NCI-H345 (cell line): Measurements from ENCODE around the gene ZNF80.

Experiments used
- DNase-seq: peaks from one replicate; lab custom pipeline; 2025; lab: John Stamatoyannopoulos, UW

The ZNF80 gene

GRCh38 chr3:114218578-114219185 is 18.7 kb downstream of the ZNF80 start:
- DNase-seq, result no peak

GRCh38 chr3:114218006-114218405 is 19.4 kb downstream of the ZNF80 start:
- no peak for DNase-seq

DNA sequence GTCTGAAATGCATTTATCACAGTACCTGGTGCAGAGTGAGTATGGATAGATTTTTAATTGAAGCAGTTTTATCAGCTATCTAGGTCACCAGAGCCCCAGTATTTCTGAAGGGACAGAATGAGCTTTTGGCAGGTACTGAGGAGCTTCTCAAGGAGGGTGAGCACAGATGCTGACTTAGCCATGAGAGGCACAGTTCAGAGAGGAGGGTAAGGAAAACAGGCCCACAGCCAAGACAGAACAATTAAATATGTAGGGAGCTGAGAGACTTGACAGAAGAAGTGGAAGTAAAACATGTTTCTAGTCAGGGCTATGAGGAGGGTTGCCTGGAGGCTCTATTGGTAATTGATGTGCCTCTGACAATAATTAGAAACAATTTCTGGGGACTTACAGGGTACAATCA is 20.1 kb downstream of the ZNF80 start:
- no peak for DNase-seq

GRCh38 chr3:114216186-114216970 is 21.0 kb downstream of the ZNF80 start:
- DNase-seq, result no peak

DNA sequence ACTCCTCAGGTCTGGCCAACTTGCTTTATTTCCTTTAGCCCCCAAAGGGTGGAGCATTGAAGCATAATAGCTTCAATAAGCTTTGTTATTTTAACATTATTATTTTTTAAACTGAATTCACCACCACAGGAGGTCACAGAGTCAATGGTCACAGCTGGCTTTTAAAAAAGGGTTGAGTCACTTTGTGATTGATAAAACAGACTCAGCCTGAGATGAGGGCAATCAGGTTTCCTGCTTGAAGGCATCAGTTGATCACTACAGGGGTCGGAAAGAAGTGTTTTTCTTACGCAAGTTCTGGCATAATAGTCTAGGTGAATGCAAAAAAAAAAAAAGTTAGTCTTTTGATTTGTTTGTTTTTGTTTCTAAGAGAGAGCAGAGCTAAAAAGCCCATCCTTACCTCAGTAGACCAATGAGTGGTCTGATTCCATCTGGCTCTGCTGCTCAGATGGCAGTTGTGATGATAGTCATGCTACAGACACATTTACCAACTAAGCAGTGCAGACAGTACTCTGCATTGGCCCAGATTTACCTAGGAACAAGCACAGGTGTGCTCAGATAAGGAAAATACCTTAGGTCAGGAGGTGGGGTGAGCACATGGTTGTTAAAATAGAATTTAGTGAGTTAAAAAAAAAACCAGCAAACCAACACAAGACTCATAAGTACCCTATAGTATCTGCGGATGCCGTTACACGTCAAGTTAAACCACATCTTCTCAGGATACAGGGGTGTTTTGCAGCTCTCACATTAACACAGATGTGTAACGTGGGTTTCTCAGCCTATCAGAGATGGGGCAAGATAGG is 22.6 kb downstream of the ZNF80 start:
- peak; percentile 27 for DNase-seq

DNA sequence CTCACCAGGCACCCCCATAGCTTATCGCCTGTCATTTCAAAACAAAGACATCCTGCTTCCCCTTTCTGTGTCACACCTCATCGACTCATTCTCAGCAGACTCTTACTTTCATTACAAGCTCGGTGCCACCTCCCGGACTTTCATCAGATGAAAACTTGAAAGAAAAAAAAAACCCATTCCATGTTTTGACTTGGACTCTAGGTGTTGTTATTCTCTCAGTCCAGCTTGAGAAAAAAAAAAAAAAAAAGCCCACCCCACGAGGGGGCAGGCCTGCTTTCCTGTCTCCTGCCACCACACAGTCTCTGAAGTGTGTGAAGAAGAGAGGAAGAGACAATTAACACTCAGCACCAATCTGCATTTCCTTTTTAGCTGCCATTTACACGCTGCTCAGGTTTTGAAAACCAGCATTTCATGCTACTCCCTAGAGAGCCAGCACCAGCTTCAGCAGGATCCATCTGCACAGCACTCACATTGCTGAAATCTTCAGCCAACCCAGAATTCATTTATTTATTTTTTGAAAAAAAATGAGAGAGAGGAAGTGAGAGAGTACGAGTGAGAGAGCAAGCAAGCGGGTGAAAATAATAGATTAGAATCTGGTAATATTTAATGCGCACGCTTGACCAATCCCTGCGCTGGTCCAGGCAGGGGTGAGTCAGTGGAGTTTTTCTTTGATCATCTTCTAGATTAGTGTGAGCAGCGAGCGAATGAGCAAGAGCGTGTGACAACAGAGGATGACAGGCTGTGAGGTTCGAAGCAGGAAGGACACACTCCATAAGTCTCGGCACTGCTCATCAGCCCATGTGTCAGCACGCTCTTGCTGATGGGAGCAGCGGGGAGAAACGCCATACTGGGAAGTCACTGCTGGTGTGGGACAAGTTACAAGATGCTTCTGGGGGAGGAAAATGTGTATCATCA is 23.5 kb downstream of the ZNF80 start:
- DNase-seq, result peak; percentile 27

GRCh38 chr3:114213292-114213626 is 24.1 kb downstream of the ZNF80 start:
- no peak for DNase-seq

DNA sequence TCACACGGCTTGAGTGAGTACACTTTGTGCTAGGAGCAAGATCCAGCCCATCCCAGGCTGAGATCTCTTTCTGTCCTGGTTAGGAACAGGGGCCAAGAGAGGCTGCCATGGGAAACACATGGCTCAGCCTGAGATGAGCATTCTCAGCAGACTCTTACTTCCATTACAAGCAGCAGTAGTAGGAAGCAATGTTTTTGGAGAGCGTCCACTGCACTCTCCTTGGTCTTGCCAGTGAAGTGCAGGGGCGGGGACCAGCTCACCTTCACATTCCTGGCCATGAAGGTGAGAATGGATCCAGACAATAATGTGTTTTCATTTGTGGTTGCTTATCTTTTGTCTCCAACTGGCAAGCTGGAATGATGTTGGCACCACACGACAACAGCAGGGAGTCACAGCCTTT is 24.7 kb downstream of the ZNF80 start:
- no peak for DNase-seq

DNA sequence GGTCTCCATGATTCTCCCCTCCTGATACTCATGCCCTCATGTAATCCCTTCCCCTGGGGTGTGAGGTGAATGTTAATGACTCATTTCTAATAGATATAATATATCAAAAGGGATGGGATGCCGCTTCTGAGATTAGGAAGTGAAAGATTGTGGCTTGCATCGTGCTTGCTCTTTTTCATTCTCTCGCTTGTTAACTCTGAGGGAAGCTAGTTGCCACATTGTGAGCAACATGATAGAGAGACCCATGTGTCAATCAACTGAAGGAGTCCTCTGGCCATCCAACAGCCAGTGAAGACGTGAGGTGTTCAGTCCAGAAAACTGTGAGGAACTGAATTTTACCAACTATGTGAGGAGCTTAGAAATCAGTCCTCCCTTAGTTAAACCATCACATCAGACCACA is 29.6 kb downstream of the ZNF80 start:
- DNase-seq, result no peak

DNA sequence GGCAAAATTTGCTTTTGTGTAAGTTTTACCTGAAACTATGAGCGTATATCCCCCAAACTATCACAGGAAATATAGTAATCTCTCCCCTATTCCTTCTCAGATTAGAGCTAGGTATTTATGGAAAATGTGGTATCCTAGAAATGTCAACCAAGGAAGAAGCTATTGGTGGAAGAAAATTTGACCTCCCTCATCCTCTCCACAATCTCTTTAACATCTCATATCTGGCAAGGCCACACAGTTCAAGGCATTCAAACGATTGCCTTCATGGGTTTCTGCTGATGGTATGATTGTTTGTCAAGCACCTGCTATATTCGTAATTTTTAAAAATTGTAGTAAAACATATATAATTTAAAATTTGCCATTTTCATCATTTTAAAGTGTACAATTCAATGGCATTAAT is 31.0 kb downstream of the ZNF80 start:
- no peak for DNase-seq

DNA sequence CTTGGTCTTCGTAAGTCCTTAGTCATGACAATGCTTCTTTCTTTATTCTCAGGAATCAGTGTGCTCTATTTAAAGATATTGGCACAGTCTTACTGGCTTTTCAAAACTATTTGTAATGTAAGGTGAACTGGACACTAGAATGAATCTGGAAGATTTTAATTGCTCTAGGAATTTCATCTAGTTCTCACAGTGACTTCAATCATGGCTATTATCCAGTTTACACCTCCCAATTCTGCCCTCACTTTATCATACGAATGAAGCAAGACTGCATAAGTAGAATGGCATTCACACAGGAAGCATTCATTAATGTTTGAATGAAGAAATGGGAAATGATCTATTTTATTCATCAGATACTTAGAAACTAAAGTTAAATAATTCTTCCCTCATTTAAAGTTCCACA is 31.8 kb downstream of the ZNF80 start:
- no peak for DNase-seq

GRCh38 chr3:114194750-114195149 is 42.6 kb downstream of the ZNF80 start:
- DNase-seq, result no peak

GRCh38 chr3:114192136-114192535 is 45.2 kb downstream of the ZNF80 start:
- no peak for DNase-seq

DNA sequence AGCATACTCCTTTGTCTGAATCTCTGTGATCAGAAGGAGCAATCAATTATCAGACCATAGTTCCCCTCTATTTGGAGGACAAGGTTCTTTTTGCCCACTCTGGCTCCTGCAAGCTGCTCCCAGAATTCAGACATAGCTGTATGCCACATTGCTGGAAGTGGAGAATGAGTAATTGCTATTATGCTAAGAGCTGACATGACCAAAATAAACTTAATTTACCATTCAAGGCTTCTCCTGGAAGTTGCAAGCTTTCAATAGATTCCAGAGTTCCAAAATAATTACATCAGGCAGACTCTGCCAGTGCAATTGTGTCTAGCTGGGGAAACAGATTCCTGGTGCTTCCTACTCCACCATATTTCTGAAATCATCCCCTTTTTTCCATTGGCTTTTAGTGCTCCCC is 50.9 kb downstream of the ZNF80 start:
- no peak for DNase-seq
